Keratinocyte (primary cell): ENCODE results near the gene DGAT2L6. TPM values are rescaled to one million over a fixed set of nuclear protein-coding genes. Genes with fewer than 3 reads are reported as not detected.
"Not testable (repeated sequence)": the region's sequence is repeated elsewhere in the genome, so short reads cannot be mapped to it uniquely, and the experiment has no call there.

Experiments used
- DNase-seq: peaks from one replicate; pipeline ENCODE4 v3.0.0-alpha.2; 2011; ENCODE audit warnings: low read depth, missing footprints, low spot score
- FAIRE-seq: peaks from 2 replicates; lab custom pipeline; 2011; peaks lifted over from hg19 to GRCh38; lab: Jason Lieb, UNC
- H2AFZ ChIP-seq: 2 replicates; pipeline ENCODE4 v1.6.0; 2012; ENCODE audit warnings: low read length, control low read depth, inconsistent platforms; ENCODE audit not compliant: control insufficient read depth
- H3K27ac ChIP-seq: 2 replicates; pipeline ENCODE4 v1.5.1; 2011; ENCODE audit warnings: low read length; ENCODE audit not compliant: control insufficient read depth, insufficient read depth
- H3K27me3 ChIP-seq: 3 replicates; pipeline ENCODE4 v1.6.0; 2011; ENCODE audit warnings: low read length; ENCODE audit not compliant: control insufficient read depth, insufficient read depth; ENCODE audit errors: extremely low read depth
- H3K36me3 ChIP-seq, 2 experiments: 2 replicates in 1 of 2; 3 replicates in 1 of 2; pipeline ENCODE4 v1.5.1; 2011; ENCODE audit warnings: low read length in 2 of 2, mild to moderate bottlenecking in 1 of 2; ENCODE audit not compliant: control insufficient read depth in 2 of 2, insufficient read depth in 2 of 2; ENCODE audit errors: extremely low read depth in 1 of 2
- H3K4me1 ChIP-seq: 3 replicates; pipeline ENCODE4 v1.5.1; 2011; ENCODE audit warnings: low read length; ENCODE audit not compliant: control insufficient read depth, insufficient read depth; ENCODE audit errors: extremely low read depth
- H3K4me2 ChIP-seq: 3 replicates; pipeline ENCODE4 v1.6.0; 2011; ENCODE audit warnings: low read depth, low read length; ENCODE audit not compliant: control insufficient read depth, insufficient read depth; ENCODE audit errors: extremely low read depth
- H3K4me3 ChIP-seq, 3 experiments: fragments of 200-600 bp in 1 of 3; sonication (generic) in 1 of 3; 2 replicates in 2 of 3; 3 replicates in 1 of 3; pipeline ENCODE4 v1.5.1; 2011 to 2016; ENCODE audit warnings: low read length in 3 of 3, mild to moderate bottlenecking in 3 of 3, control low read depth in 2 of 3, inconsistent platforms in 1 of 3, low read depth in 1 of 3, mixed read lengths in 1 of 3, mixed run types in 1 of 3, moderate library complexity in 1 of 3; ENCODE audit not compliant: control insufficient read depth in 2 of 3, insufficient read depth in 2 of 3; ENCODE audit errors: extremely low read depth in 1 of 3
- H3K79me2 ChIP-seq: 2 replicates; pipeline ENCODE4 v1.6.0; 2012; ENCODE audit warnings: low read length; ENCODE audit not compliant: control insufficient read depth, insufficient read depth
- H3K9ac ChIP-seq: 3 replicates; pipeline ENCODE4 v1.6.0; 2011; ENCODE audit warnings: low read length; ENCODE audit not compliant: control insufficient read depth, insufficient read depth; ENCODE audit errors: extremely low read depth
- H3K9me1 ChIP-seq: 3 replicates; pipeline ENCODE4 v1.6.0; 2011; ENCODE audit warnings: low read length; ENCODE audit not compliant: control insufficient read depth, insufficient read depth; ENCODE audit errors: extremely low read depth
- H3K9me3 ChIP-seq: 2 replicates; pipeline ENCODE4 v1.5.1; 2012; ENCODE audit warnings: low read depth, low read length; ENCODE audit not compliant: control insufficient read depth
- H4K20me1 ChIP-seq: 3 replicates; pipeline ENCODE4 v1.6.0; 2011; ENCODE audit warnings: low read length; ENCODE audit not compliant: control insufficient read depth, insufficient read depth; ENCODE audit errors: extremely low read depth
- EZH2 ChIP-seq: IDR thresholded peaks from one replicate; pipeline ENCODE4 v1.6.1; 2012; ENCODE audit warnings: inconsistent platforms, mild to moderate bottlenecking, low read length, moderate library complexity
- dilution Hi-C: fragments of 300-500 bp; cut with MboI; formaldehyde crosslinking; loops from one replicate; pipeline ENCODE4 v1.7.0; 2020; ENCODE audit warnings: low sequenced_read_pairs; ENCODE audit not compliant: extremely low pct_ligation_motif_present
- polyA plus RNA-seq, 5 experiments: library from polyadenylated mRNA; depleted of rRNA in 3 of 5; stranded (reverse) in 3 of 5; stranded (forward) in 1 of 5; unstranded in 1 of 5; fragments of >200 nt; gene quantifications; 1 replicate in 1 of 5; 2 replicates in 3 of 5; 3 replicates in 1 of 5; pipeline versions ENCODE4 v1.2.1 to v1.2.3, GENCODE V29; 2011 to 2012; ENCODE audit warnings: missing spikeins in 2 of 5, low read depth in 1 of 5, low replicate concordance in 1 of 5
- TF ChIP-seq, protein P1 (sequence below), 3 experiments: IDR thresholded peaks in 1 of 3; conservative IDR thresholded peaks in 1 of 3; optimal IDR thresholded peaks in 1 of 3; 2 replicates in 2 of 3; 3 replicates in 1 of 3; pipeline versions ENCODE3 to v1.5.1; 2011; ENCODE audit warnings: low read length in 3 of 3, mild to moderate bottlenecking in 3 of 3, moderate library complexity in 2 of 3, control low read depth in 1 of 3, inconsistent platforms in 1 of 3; ENCODE audit not compliant: insufficient read depth in 2 of 3; ENCODE audit errors: extremely low read depth in 1 of 3

Gene DGAT2L6
- polyA plus RNA-seq, 1 donor (not counting 4 experiments of a cell fraction or from before 2014, with no cell fraction given): not detected

DNA sequence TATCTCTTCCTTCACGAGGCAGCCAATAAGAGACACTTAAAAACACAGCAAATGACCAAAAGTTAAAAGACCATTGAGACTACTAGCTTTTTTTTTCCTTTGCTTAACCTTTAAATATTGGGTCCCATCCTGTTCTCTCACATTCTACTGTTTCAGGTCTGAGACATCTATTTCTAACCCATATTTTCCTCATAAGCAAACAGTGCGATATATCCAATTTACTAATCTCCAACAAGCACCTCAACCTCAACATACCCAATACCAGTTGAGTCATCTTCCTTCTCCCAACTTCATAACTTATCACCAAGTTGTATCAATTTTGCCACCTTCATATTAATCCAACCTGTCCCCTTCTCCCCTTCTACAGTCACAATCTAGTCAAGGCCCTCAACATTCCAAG is 64.2 kb downstream of the DGAT2L6 start:
- dilution Hi-C loops: no loop called here
- Histone ChIP-seq H3K27ac (no peak overlapping the region), H3K9me3 (no peaks in the 10 kb centered on the region), H3K4me2 (no peak overlapping the region), H2AFZ (no peak overlapping the region), H4K20me1 (no peaks in the 10 kb centered on the region), H3K79me2 (no peaks in the 10 kb centered on the region), H3K9ac (no peak overlapping the region), H3K36me3 (no peaks in the 10 kb centered on the region), H3K4me1 (peaks cover 5% of the 10 kb centered on the region), H3K9me1 (no peaks in the 10 kb centered on the region), H3K27me3 (no peaks in the 10 kb centered on the region), H3K4me3 (no peak overlapping the region)
- TF ChIP-seq, protein P1, sequence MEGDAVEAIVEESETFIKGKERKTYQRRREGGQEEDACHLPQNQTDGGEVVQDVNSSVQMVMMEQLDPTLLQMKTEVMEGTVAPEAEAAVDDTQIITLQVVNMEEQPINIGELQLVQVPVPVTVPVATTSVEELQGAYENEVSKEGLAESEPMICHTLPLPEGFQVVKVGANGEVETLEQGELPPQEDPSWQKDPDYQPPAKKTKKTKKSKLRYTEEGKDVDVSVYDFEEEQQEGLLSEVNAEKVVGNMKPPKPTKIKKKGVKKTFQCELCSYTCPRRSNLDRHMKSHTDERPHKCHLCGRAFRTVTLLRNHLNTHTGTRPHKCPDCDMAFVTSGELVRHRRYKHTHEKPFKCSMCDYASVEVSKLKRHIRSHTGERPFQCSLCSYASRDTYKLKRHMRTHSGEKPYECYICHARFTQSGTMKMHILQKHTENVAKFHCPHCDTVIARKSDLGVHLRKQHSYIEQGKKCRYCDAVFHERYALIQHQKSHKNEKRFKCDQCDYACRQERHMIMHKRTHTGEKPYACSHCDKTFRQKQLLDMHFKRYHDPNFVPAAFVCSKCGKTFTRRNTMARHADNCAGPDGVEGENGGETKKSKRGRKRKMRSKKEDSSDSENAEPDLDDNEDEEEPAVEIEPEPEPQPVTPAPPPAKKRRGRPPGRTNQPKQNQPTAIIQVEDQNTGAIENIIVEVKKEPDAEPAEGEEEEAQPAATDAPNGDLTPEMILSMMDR (optimal IDR thresholded peaks at IDR 0.05 in 1 of 3, IDR thresholded peaks at IDR 0.05 in 1 of 3, conservative IDR thresholded peaks at IDR 0.05 in 1 of 3; ENCODE audit: extremely low read depth in 1 of 3, insufficient read depth in 2 of 3, low read length in 3 of 3): no peak
- TF ChIP-seq EZH2: no peak
- DNase-seq (no peak), FAIRE-seq (no peak)

- H2AFZ ChIP-seq, DNase-seq, H3K79me2 ChIP-seq, H3K4me3 ChIP-seq, H3K27ac ChIP-seq, H3K9me1 ChIP-seq, FAIRE-seq, H3K9me3 ChIP-seq, H3K4me2 ChIP-seq, H3K36me3 ChIP-seq, H3K4me1 ChIP-seq, H3K9ac ChIP-seq, H4K20me1 ChIP-seq, dilution Hi-C loops, H3K27me3 ChIP-seq: not testable (repeated sequence)
Measured at GRCh38 chrX:70243601-70244000, 66.3 kb downstream of the DGAT2L6 start.

DNA sequence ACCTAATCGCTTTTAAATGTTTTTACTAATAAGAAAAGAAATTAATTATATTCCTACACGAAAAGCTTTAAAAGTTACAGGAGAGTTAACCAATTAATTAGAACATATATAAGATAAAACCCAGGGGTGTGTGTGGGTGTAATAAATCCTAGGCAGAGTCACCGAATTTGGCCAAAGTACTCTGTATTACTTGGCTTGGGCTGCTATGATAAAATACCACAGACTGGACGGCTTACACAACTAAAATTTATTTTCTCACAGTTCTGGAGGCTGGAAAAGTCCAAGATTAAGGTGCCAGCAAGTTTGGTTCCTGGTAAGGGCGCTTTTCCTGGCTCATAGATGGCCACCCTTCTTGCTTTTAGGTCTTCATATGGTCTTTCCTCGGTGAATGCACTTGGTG is 67.6 kb downstream of the DGAT2L6 start:
- Histone ChIP-seq H3K4me1 (no peaks in the 10 kb centered on the region), H3K27me3 (no peaks in the 10 kb centered on the region), H3K4me3 (no peak overlapping the region), H3K9ac (no peak overlapping the region), H3K79me2 (no peaks in the 10 kb centered on the region), H3K27ac (no peak overlapping the region), H3K36me3 (no peaks in the 10 kb centered on the region), H3K4me2 (no peak overlapping the region), H3K9me3 (no peaks in the 10 kb centered on the region), H3K9me1 (no peaks in the 10 kb centered on the region), H2AFZ (no peak overlapping the region), H4K20me1 (no peaks in the 10 kb centered on the region)
- DNase-seq: no peak
- TF ChIP-seq, protein P1 (optimal IDR thresholded peaks at IDR 0.05 in 1 of 3, IDR thresholded peaks at IDR 0.05 in 1 of 3, conservative IDR thresholded peaks at IDR 0.05 in 1 of 3; ENCODE audit: extremely low read depth in 1 of 3, insufficient read depth in 2 of 3, low read length in 3 of 3): no peak
- dilution Hi-C loops: no loop called here
- no peak for FAIRE-seq
